ENCODE results near the gene SLC22A13. TPM values are rescaled to one million over a fixed set of nuclear protein-coding genes. Genes with fewer than 3 reads are reported as not detected.

SLC22A13 gene
- total RNA-seq = 1.3 TPM

DNA sequence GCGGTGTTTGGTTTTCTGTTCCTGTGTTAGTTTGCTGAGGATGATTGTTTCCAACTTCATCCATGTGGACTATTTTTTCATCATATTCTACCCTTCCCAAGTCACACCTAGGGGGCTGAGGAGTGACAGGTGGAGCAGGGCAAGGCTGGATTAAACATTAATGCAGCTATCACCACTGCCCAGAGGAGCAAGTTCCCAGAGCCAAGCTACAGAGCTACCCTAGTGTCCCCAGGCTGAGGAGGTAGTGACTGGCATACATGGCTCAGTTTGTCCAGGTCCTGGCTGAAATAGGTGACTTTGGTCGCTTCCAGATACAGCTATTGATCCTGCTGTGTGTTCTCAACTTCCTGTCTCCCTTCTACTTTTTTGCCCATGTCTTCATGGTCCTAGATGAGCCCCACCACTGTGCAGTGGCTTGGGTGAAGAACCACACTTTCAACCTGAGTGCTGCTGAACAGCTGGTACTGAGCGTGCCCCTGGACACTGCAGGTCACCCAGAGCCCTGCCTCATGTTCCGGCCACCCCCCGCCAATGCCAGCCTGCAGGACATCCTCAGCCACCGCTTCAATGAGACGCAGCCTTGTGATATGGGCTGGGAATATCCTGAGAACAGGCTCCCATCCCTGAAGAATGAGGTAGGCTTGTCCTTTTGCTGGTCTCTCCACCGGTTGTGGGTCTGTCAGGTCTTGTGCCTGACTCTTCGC, at the start of gene SLC22A13:
SLC22A13 (plus strand) TSS at position 209 of the 704 bp plus-strand sequence; CDS start at position 258, 49 bp downstream.

DNA sequence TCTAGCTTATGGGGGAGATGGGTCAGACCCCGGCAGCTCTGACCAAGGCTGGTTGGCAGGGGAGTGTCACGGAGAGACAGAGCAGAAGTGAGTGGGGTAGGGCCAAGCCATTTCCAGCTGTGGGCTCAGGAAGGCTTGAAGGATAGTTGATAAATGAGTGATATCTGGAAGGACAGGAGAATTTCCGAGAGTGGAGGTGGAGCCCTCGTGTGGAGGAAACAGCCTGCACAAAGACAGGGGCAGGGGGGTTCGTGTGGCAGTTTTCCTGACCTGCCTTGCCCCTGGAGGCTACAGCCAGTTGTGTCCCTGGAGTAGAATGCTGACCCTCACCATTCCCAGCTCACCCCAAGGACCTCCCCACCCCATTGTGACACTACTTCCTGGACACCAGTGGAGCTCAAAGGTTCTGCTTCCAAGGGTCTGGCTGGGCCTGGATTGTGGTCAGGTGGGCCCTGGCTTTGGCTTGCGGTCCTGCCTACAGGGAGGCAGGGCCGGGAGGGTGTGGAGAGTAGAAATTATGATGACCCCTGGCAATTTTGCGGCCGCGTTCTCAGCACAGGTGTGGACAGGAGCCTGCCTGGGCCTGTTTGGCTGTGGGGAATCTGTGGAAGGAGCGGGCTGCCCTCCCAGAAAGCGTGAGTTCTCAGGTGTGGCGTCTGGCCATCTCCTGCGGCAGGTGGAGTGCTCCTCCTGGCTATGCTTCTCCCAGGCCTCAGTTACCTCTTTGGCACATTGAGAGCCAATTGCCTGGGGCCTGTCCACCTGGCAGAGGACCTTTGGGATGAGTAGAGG, 16.5 kb downstream of the SLC22A13 start, which contains the start of gene SLC22A14:
SLC22A14 (plus strand) TSS at position 400 of the 792 bp plus-strand sequence. CDS start 23,733 bp downstream, outside the sequence.

Small RNAs within 50 kb of the gene (small RNA-seq; reads per million reads assigned to genes)
- gene RNU6-235P (ENCODE audit: low replicate concordance) = not detected

Other genes with a start within 250 kb of the SLC22A13 start
- gene PLCD1, start 236.2 kb upstream of the SLC22A13 start, total RNA-seq = 4.7 TPM
- 1.6 TPM for gene DLEC1, start 226.6 kb upstream of the SLC22A13 start, total RNA-seq
- gene ACAA1, start 128.7 kb upstream of the SLC22A13 start, total RNA-seq = 40.7 TPM
- gene MYD88, start 127.2 kb upstream of the SLC22A13 start, total RNA-seq = 7.5 TPM
- 57.0 TPM for gene OXSR1, start 100.3 kb upstream of the SLC22A13 start, total RNA-seq
- gene SLC22A14, start 16.5 kb downstream of the SLC22A13 start, total RNA-seq = 1.3 TPM
- gene XYLB, start 81.0 kb downstream of the SLC22A13 start, total RNA-seq = 10.3 TPM
- 61.0 TPM for gene ACVR2B, start 188.1 kb downstream of the SLC22A13 start, total RNA-seq
- gene EXOG, start 230.5 kb downstream of the SLC22A13 start, total RNA-seq = 31.9 TPM

All from parietal lobe (tissue), 2 donors.